Measurements from ENCODE around the gene NKX1-1.

NKX1-1 gene

DNA sequence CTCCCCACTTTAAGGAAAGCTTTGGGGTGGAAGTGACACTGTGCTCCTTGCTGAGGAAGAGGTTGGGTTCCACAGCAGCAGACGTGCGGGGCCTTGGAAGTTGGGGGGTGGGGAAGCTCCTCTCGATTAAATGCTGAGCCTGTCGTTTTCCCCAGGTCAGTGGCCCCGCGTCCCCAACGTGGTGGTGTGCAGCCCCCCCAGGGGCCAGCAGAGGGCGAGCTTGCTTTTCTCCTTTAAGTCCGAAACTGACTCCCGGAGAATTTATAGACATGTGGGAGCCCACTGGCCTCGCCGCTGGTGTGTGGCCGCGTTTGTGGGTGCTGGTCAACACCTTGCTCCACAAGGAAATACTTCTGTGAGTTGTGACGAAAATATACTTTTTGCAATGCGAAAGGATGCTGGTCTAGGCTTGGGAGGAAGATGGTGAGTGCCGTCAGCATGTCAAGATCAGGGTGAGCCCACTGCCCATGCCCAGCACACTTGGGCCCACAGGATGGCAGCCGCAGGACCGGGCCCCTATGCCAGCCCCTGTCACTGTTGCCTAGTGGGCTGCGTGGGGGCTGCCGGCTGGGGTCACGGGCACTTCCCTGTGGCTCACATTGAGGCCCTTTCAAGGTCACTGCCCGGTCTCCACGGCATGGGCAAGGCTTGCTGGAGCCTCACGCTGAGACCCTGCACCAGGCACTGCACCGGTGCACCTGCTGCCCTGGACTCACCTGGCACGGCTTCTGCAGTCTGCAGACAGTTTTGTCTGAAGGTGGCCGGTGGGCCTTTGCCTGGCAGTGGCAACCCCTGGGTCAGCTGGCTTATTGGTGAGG, 49.9 kb downstream of the NKX1-1 start:
- peak; percentile 25 for DNase-seq

DNA sequence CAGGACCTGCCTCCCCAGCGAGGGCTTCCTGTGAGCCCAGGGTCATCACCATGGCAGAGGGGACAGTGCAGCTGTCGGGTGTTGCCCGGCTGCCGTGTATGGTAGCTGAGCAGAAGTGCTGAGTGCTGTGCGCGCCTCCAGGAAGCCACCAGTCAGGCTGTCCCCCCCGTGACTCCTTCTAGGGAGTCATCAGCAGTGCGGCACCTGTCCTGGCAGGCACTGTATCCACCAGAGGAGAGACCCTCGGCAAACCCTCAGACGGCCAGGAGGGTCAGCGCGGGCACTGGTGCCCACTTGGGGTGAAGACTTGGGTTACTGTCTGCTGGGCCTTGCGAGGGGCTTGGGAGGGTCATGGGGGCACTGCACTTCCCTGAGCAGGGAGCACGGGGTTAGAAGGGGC, 50.9 kb downstream of the NKX1-1 start:
- no peak for DNase-seq

- DNase-seq, result no peak
Observed at GRCh38 chr4:1354983-1355275, 51.3 kb downstream of the NKX1-1 start.

DNA sequence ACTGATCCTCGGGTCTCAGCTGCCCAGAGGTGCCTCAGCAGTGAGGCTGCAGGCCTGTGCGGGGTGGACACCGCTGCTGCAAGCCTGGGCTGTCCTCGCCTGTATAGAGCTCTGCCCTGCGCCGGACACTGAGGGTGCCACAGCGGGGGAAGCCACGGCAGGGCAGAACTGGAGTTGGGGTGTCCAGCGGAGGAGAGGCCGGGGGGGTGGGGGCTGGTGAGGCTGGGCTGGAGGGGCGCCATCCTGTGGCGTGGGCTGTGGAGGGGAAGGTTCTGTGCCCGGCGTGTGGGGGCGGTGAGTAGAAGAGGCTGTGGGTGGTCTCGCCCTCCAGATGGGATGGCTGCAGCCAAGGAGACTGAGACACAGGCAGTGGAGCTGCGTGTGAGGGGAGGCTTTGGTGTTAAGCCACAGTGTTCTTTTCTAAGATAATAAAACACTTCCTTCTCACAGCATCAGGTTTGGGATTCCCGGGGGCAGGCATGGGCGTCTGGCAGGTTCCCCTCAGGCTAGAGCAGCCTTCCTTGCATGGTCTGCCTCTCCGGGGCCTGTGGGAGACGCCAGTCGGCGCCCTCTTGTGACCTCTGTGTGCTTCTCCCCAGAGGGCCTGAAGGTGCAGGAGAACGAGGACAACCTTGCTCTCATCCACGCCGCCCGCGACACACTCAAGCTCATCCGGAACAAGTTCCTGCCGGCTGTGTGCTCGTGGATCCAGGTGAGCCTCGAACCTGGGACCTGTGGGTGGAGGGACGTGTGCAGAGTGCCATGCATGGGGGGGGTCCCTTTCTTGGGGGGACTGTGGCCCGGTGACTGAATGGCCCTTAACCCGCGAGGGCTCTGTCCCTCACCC, 51.9 kb downstream of the NKX1-1 start:
- DNase-seq, result no peak

GRCh38 chr4:1353186-1354055, 52.8 kb downstream of the NKX1-1 start:
- no peak for DNase-seq

All from stimulated activated CD4-positive, alpha-beta T cell treated with anti-CD3 and anti-CD28 coated beads, Interleukin-1b, Interleukin-23, amount 100 ng/mL, for 48 hours (primary cell).